ENCODE data around the gene KRTAP19-1.
"Not testable (repeated sequence)": the region's sequence is repeated elsewhere in the genome, so short reads cannot be mapped to it uniquely, and the experiment has no call there.

KRTAP19-1 gene

GRCh38 chr21:30480145-30480544, at the start of gene KRTAP19-1:
Gene KRTAP19-1 (minus strand): TSS chr21:30480367. CDS start chr21:30480317, 50 bp downstream.
- DNase-seq (ENCODE audit: low read depth, low spot score) = no peak

DNA sequence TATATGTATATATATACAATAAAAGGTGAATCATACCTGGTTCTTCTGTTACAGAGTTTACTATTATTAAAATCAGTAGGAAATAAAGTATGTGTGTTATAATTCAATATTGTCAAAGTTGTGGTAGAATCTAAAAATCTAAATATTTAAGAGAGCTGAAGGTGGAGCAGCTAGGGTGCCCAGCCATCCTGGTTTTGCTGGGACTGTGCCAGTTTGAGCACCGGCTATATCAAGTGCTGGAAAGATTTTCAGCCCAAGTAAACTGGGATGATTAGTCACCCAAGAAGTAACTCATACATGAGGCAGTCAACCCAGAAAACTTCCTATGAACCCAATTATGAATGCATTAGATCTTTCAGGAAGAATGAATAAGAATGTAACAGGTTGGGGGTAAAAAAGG, 38.7 kb upstream of the KRTAP19-1 start:
- DNase-seq (ENCODE audit: low read depth, low spot score) = no peak

DNA sequence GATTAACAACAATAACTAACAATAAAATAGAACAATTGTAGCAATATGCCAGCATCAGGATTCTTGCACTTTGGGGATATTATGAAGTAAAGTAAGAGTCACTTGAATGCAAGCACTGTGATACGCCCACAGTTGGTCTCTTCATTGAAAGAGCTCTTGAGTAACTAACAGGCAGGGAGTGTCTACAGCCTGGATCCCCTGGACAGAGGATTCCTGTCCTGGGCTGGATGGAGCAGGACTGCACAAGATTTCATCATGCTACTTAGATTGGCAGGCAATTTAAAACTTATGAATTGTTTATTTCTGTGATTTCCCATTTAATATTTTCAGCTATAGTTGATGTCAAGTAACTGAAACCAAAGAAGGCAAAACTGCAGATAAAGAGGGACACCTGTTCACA, 35.5 kb upstream of the KRTAP19-1 start:
- no peak for DNase-seq (ENCODE audit: low read depth, low spot score)

GRCh38 chr21:30505621-30506205, 25.5 kb upstream of the KRTAP19-1 start:
- DNase-seq (ENCODE audit: low read depth, low spot score) = not testable (repeated sequence)

GRCh38 chr21:30502041-30502440, 21.9 kb upstream of the KRTAP19-1 start, which contains the start of gene KRTAP19-5:
Gene KRTAP19-5 (minus strand): TSS chr21:30502141. CDS start chr21:30502090, 51 bp downstream.
- DNase-seq (ENCODE audit: low read depth, low spot score) = no peak

- no peak for DNase-seq (ENCODE audit: low read depth, low spot score)
Observed at GRCh38 chr21:30497065-30497464, 16.9 kb upstream of the KRTAP19-1 start, which contains the start of gene KRTAP19-4. Gene KRTAP19-4 (minus strand): TSS chr21:30497165. CDS start chr21:30497110, 55 bp downstream.

DNA sequence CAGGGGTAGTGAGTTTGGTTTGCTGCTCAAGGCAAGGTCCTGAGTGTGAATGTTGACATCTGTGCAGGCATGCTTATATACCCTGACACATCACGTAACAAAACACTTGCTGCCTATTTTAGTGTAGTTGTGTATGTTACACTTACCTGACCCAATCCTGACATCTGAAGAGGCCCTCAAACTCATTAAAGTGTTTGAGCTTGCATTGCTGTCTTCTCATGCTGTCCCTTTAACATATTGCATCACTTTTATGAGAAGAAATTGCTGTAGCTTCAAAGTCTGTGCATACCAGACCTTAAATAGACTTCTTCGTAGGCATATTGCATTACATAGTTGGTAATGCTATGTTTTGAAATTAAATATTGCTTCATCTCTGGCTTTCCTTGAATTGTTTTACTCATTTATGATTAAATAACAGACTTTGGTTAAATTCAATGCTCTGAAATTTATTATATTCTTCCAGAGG, 11.8 kb upstream of the KRTAP19-1 start, which contains the start of gene KRTAP19-3:
Gene KRTAP19-3 (minus strand): TSS at position 51 of the 466 bp plus-strand sequence. CDS start 56 bp downstream, outside the sequence.
- DNase-seq (ENCODE audit: low read depth, low spot score) = no peak

GRCh38 chr21:30487336-30487735, 7.2 kb upstream of the KRTAP19-1 start, which contains the start of gene KRTAP19-2:
Gene KRTAP19-2 (minus strand): TSS chr21:30487436. CDS start chr21:30487348, 88 bp downstream.
- DNase-seq (ENCODE audit: low read depth, low spot score) = no peak

GRCh38 chr21:30486180-30486579, 6.0 kb upstream of the KRTAP19-1 start:
- no peak for DNase-seq (ENCODE audit: low read depth, low spot score)

DNA sequence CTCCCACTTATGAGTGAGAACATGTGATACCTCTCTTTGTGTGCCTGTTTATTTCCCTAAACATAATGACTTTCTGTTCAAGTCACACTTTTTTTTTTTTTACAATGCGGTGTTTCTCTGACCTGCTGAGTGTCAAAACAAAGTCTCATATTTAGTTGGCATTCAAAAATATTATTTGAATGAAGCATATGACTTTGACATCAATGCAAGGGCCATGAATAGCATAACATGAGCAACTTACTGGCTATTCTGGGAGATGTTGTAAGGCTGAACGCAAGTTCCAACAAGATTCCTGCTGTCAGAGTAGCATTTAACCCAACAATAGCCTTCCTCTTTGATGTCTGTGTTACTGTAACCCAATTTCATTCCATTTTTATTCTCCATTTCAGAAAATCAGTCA, 2.0 kb upstream of the KRTAP19-1 start:
- no peak for DNase-seq (ENCODE audit: low read depth, low spot score)

DNA sequence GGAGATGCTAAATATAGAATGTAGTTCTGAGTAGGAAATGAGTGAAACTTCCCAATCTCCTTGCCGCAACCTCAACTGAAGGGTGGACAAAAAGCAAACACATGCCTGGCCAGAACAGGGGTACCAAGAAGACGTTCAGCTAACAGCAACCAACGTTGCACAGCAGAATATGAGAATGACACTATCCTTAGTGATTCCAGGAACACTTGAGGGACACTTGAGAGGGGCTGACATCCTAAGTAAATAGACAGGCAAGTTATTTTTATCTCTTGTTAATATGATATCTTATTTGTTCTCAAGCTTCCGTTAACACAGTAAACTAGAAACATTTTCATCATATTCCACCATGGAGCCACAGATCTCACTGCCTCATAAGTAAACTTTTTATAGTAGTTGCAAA, 908 bp downstream of the KRTAP19-1 start:
- no peak for DNase-seq (ENCODE audit: low read depth, low spot score)

GRCh38 chr21:30478004-30478403, 2.2 kb downstream of the KRTAP19-1 start:
- DNase-seq (ENCODE audit: low read depth, low spot score) = no peak

DNA sequence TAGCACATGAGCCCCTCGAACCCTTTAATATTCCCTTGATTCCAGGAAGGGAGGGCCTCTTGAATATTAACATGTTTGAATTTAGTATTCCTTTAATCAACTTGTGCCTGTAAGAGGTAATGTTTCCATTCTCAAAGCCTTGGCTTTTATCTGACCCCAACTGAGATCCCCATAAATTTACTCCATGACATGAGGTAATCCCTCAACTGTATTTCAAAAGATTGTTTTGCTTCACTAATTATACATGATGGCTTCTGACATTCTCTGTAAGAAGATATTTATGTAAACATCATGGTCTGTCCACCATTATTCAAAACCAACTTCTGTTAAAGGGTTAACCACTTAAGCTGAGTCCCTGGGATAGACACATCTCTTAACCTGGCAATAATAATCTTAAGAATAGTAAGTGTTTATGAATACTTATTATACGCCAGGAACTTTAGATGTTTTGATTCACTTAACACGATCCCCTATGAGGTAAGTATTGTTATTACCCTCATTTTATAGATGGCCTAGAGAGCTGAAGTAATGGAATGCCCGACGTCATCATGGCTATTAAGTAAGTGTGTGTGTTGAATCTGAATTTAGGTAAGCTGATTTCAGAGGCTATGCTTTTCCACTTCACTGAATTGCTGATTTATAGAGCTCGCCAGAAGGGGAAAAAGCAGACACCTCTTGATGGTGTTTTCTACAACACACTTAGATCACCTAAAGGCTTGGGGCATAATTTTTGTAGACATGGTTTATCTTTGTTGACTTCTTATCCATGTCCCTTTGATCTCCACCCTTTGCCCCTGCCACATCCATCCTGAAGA, 11.1 kb downstream of the KRTAP19-1 start:
- DNase-seq (ENCODE audit: low read depth, low spot score) = no peak

DNA sequence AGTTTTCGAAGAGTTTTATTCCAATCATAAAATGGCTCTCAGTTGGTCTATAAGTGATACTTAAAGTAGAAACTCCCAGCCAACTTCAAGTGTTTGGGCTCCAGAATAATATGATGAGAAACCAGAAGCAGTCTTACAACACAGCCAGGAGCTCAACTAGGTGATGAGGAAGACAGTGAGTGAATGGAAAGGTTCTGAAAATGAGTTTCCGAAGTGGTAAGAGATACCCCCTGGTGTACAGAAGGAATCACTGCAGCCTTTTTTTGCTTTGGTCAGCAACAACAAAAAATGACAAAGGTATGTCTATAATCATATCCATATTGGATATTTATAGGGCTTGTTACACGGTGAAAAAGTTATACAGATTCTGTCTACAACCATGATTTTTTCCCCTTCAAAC, 16.5 kb downstream of the KRTAP19-1 start:
- no peak for DNase-seq (ENCODE audit: low read depth, low spot score)

DNA sequence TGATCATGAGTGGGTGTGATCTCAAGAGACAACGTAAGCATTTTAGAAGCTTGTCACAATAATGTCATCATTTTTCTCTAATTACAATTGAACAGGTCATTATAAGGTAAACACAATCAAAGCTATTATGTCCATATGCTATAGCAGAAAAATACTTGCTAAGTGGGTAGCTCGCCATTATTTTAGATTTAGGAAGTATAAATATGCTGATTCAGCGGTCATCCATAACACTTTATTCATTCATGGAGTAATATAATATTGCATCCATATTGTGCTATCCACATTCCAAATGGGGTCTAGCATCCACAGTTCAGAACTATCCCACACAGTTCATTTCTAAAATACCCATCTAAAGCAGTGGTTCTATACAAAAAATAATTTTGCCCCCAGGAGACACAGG, 31.7 kb downstream of the KRTAP19-1 start:
- no peak for DNase-seq (ENCODE audit: low read depth, low spot score)

GRCh38 chr21:30447056-30447455, 33.1 kb downstream of the KRTAP19-1 start:
- no peak for DNase-seq (ENCODE audit: low read depth, low spot score)

- DNase-seq (ENCODE audit: low read depth, low spot score) = no peak
Observed at GRCh38 chr21:30444204-30444603, 36.0 kb downstream of the KRTAP19-1 start.

DNA sequence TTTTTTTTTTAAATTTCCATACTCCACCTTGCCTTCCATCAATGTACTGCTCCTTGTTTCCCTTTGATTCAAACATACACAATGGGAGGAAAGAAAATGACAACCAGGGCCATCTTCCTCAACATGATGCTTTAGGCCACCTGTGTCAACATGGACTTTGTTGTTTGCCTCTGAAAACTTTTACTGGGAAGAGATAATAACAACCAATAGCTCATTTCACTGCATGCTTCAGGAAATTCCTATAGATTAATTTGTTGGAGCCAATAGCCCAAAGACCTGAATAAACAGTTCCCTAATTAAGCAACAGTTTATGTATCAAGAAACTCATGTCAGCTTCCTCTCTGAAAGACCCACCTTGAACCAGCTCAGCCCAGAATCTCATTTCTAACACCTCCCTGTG, 36.9 kb downstream of the KRTAP19-1 start:
- no peak for DNase-seq (ENCODE audit: low read depth, low spot score)

DNA sequence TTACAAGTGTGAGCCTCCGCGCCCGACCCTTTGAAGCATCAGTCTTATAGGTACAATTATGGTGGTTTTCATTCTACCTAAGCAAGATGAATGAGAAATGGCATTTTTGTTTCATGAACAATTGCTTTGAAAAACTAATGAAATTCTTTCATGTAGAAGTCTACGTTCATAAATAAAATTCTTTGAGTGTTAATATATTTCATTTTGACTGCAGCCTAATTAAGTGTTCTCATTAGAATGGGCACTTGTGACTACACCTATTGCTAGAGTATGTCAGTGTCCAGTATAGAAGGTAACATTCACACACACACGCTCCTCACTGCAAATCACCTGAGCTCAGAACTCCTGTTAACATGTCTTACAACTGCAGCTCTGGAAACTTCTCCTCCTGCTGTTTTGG, 40.2 kb downstream of the KRTAP19-1 start, which contains the start of gene KRTAP15-1:
Gene KRTAP15-1 (plus strand): TSS at position 301 of the 400 bp plus-strand sequence. CDS start 53 bp downstream, at position 354.
- DNase-seq (ENCODE audit: low read depth, low spot score) = no peak

DNA sequence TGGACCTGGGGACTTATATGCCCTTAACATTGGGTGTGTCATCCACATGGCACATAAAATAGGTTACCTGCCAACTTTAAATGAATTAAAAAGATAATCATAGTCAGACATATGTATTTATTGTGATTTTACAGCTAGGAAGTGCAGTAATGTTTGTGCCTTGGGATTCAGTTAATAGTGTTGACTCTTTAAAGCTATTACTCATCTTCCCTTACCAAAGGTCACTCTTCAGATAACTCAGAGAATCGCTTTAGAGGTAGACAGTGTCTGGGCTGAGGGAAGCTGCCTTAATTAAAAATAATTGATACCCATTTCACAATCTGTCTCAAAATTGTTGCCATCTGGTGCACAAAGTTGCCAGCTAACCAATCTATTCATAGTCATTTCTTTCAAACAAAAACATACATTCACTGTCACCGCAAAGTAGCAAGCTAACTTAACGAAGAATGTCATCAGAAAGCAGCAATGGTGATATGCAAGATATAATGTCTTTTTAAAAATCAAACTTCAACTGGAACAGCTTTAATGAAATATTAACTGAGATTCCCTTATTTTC, 43.1 kb downstream of the KRTAP19-1 start:
- no peak for DNase-seq (ENCODE audit: low read depth, low spot score)

GRCh38 chr21:30434033-30434631, 46.0 kb downstream of the KRTAP19-1 start:
- no peak for DNase-seq (ENCODE audit: low read depth, low spot score)

Data from smooth muscle cell of the brain vasculature (primary cell).